GM12878 (cell line): ENCODE results near the gene NEB. TPM values are rescaled to one million over a fixed set of nuclear protein-coding genes. Genes with fewer than 3 reads are reported as not detected.

Experiments
- ATAC-seq: fragments of 200-7000 bp; cut with Tn5 transposase; 3 replicates; pipeline ENCODE4 v1.9.1; 2020; ENCODE audit warnings: mild to moderate bottlenecking, moderate library complexity
- BruUV-seq: library from RNA; stranded (reverse); fragments of 400-500 nt; replicated peaks from 2 replicates; lab custom pipeline; 2021; lab: Mats Ljungman, UMichigan
- CTCF ChIA-PET: fragments of 300-600 bp; sonication (Branson Sonifier 250); formaldehyde crosslinking; extraction: SDS; loops from one replicate; lab custom pipeline; 2021; ENCODE audit warnings: inconsistent platforms; lab: Yijun Ruan, JAX
- POLR2A ChIA-PET: fragments of 350-600 bp; formaldehyde crosslinking; extraction: SDS; loops from one replicate; lab custom pipeline; 2021; ENCODE audit warnings: inconsistent platforms; lab: Charles Lee
- RAD21 ChIA-PET: fragments of 300-600 bp; sonication (Branson Sonifier 250); formaldehyde crosslinking; loops from one replicate; lab custom pipeline; 2023; ENCODE audit warnings: antibody characterized with exemption; ENCODE audit not compliant: unreplicated experiment; lab: Charles Lee
- SMC1A ChIA-PET: fragments of 300-600 bp; sonication (Branson Sonifier 250); formaldehyde crosslinking; loops from one replicate; lab custom pipeline; 2023; ENCODE audit not compliant: unreplicated experiment, uncharacterized antibody; lab: Charles Lee
- DNase-seq: peaks from one replicate; pipeline ENCODE4 v3.0.0-alpha.2; 2011; ENCODE audit warnings: low read depth, low spot score
- FAIRE-seq: peaks from 3 replicates; lab custom pipeline; 2011; peaks lifted over from hg19 to GRCh38; lab: Jason Lieb, UNC
- H2AFZ ChIP-seq: 2 replicates; pipeline ENCODE4 v1.6.0; 2011; ENCODE audit warnings: low read depth, low read length, control low read depth; ENCODE audit not compliant: control insufficient read depth
- H3K27ac ChIP-seq: 2 replicates; pipeline ENCODE4 v1.5.1; 2011; ENCODE audit warnings: control low read depth; ENCODE audit not compliant: control insufficient read depth, insufficient read depth
- H3K27me3 ChIP-seq, 2 experiments: replicated peaks in 1 of 2; 2 replicates each; pipeline versions ENCODE4 v1.6.0 to v1.6.1; 2011; ENCODE audit warnings: low read length in 1 of 2; ENCODE audit not compliant: control insufficient read depth in 2 of 2, insufficient read depth in 2 of 2
- H3K36me3 ChIP-seq, 2 experiments: 2 replicates each; pipeline ENCODE4 v1.5.1; 2011; ENCODE audit warnings: low read length in 1 of 2; ENCODE audit not compliant: control insufficient read depth in 2 of 2, insufficient read depth in 2 of 2
- H3K4me1 ChIP-seq: 2 replicates; pipeline ENCODE4 v1.6.1; 2011; ENCODE audit warnings: mild to moderate bottlenecking, low read length, moderate library complexity, mixed read lengths; ENCODE audit not compliant: control insufficient read depth, insufficient read depth
- H3K4me2 ChIP-seq: 2 replicates; pipeline ENCODE4 v1.6.0; 2011; ENCODE audit warnings: control low read depth; ENCODE audit not compliant: control insufficient read depth, insufficient read depth
- H3K4me3 ChIP-seq: fragments of 200-600 bp; sonication (generic); 2 replicates; pipeline ENCODE4 v1.5.1; 2016
- H3K79me2 ChIP-seq: 2 replicates; pipeline ENCODE4 v1.6.0; 2011; ENCODE audit warnings: low read length; ENCODE audit not compliant: control insufficient read depth, insufficient read depth
- H3K9ac ChIP-seq: 2 replicates; pipeline ENCODE4 v1.8.0; 2011; ENCODE audit warnings: low read length, control low read depth, mixed read lengths; ENCODE audit not compliant: control insufficient read depth, insufficient read depth
- H3K9me3 ChIP-seq: replicated peaks from 3 replicates; pipeline ENCODE4 v1.5.1; 2011; ENCODE audit warnings: mild to moderate bottlenecking, low read length; ENCODE audit not compliant: control insufficient read depth, insufficient read depth
- H4K20me1 ChIP-seq: 2 replicates; pipeline ENCODE4 v1.6.0; 2011; ENCODE audit not compliant: control insufficient read depth, insufficient read depth
- GATAD2B ChIP-seq: fragments of 450-650 bp; conservative IDR thresholded peaks from 2 replicates; pipeline ENCODE4 v1.6.1; 2017; ENCODE audit warnings: low read depth, mild to moderate bottlenecking, moderate library complexity
- HCFC1 ChIP-seq: fragments of 150-350 bp; IDR thresholded peaks from 2 replicates; pipeline ENCODE4 v1.6.1; 2014; ENCODE audit warnings: low read length
- RCOR1 ChIP-seq: conservative IDR thresholded peaks from 2 replicates; pipeline ENCODE4 v1.6.1; 2012; ENCODE audit warnings: low read depth, low read length, improper control_type of control experiment
- WGBS: methylation state at CpG from one replicate; pipeline ENCODE4 v1.1.6; 2016; ENCODE audit warnings: low lambda C conversion rate; ENCODE audit not compliant: insufficient replicate concordance, insufficient coverage; ENCODE audit errors: missing lambda C conversion rate; 5-methylcytosine and 5-hydroxymethylcytosine counted together
- in situ Hi-C: fragments of 300-500 bp; cut with MboI; formaldehyde crosslinking; loops from 9 replicates; pipeline ENCODE4 v1.14.3; 2018; ENCODE audit warnings: mixed read lengths
- intact Hi-C: fragments of 100-400 bp; cut with micrococcal nuclease; formaldehyde crosslinking; loops from one replicate; pipeline ENCODE4 v1.14.2; 2022; ENCODE audit not compliant: unreplicated experiment
- polyA plus RNA-seq, 11 experiments: library from polyadenylated mRNA; depleted of rRNA in 4 of 11; unstranded in 6 of 11; stranded (reverse) in 5 of 11; fragments of >200 nt; fragmentation: Nextera tagmentation in 4 of 11; fragmentation: Illumina TruSeq in 1 of 11; extraction: Ambion mirVana in 4 of 11; extraction: Trizol in 1 of 11; gene quantifications; 1 replicate in 1 of 11; 2 replicates in 10 of 11; pipeline versions ENCODE4 v1.2.1 to v1.2.3, GENCODE V29; 2011 to 2016; ENCODE audit warnings: inconsistent platforms in 2 of 11, missing spikeins in 2 of 11, low read depth in 1 of 11
- total RNA-seq, 4 experiments: library from RNA; depleted of rRNA in 3 of 4; stranded (reverse); fragments of >200 nt in 3 of 4; fragmentation: Illumina TruSeq in 1 of 4; extraction: Trizol in 1 of 4; gene quantifications; 2 replicates each; pipeline versions ENCODE4 v1.2.1 to v1.2.3, GENCODE V29; 2013 to 2021
- TF ChIP-seq, protein P1 (sequence below): IDR thresholded peaks from 2 replicates; pipeline ENCODE4 v1.6.1; 2012; ENCODE audit warnings: improper control_type of control experiment, low read depth, low read length; ENCODE audit not compliant: insufficient replicate concordance

The NEB gene
- total and polyA plus RNA-seq, 10 of the 15 experiments (the other 5 are each of a cell fraction or from before 2014, with no cell fraction given) = 0.04 to 0.77 (median 0.12) TPM

DNA sequence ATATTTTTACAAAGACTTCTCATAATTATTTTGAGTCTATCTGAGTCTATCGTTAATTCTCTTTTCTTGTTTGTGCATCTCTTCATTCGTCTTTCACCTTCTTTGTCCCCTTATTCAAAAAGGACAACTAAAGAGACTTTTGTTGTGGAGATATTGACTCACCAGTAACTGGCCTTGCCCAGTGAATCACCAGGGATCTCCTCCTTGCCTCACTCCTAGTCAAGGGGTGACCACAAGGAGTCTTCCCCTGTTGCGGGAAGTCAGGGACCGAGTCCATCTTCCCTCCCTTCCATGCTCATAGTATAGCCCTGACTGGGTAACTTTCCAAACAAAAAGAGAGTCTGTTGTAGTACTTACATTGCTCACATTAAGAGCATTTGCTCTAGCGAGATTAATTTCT, 158.9 kb downstream of the NEB start:
- no peak overlapping the region for H3K4me3 ChIP-seq
- no peak for TF ChIP-seq GATAD2B
- no peak for TF ChIP-seq RCOR1
- no peak for TF ChIP-seq HCFC1
- TF ChIP-seq, protein P1, sequence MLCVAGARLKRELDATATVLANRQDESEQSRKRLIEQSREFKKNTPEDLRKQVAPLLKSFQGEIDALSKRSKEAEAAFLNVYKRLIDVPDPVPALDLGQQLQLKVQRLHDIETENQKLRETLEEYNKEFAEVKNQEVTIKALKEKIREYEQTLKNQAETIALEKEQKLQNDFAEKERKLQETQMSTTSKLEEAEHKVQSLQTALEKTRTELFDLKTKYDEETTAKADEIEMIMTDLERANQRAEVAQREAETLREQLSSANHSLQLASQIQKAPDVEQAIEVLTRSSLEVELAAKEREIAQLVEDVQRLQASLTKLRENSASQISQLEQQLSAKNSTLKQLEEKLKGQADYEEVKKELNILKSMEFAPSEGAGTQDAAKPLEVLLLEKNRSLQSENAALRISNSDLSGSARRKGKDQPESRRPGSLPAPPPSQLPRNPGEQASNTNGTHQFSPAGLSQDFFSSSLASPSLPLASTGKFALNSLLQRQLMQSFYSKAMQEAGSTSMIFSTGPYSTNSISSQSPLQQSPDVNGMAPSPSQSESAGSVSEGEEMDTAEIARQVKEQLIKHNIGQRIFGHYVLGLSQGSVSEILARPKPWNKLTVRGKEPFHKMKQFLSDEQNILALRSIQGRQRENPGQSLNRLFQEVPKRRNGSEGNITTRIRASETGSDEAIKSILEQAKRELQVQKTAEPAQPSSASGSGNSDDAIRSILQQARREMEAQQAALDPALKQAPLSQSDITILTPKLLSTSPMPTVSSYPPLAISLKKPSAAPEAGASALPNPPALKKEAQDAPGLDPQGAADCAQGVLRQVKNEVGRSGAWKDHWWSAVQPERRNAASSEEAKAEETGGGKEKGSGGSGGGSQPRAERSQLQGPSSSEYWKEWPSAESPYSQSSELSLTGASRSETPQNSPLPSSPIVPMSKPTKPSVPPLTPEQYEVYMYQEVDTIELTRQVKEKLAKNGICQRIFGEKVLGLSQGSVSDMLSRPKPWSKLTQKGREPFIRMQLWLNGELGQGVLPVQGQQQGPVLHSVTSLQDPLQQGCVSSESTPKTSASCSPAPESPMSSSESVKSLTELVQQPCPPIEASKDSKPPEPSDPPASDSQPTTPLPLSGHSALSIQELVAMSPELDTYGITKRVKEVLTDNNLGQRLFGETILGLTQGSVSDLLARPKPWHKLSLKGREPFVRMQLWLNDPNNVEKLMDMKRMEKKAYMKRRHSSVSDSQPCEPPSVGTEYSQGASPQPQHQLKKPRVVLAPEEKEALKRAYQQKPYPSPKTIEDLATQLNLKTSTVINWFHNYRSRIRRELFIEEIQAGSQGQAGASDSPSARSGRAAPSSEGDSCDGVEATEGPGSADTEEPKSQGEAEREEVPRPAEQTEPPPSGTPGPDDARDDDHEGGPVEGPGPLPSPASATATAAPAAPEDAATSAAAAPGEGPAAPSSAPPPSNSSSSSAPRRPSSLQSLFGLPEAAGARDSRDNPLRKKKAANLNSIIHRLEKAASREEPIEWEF = no peak
- TF ChIP-seq, all 136 proteins: peak for 0
- FAIRE-seq = no peak
- H3K9me3 ChIP-seq = no peaks in the 10 kb centered on the region
- no TSS peak for BruUV-seq
- H4K20me1 ChIP-seq = no peaks in the 10 kb centered on the region
- H3K27me3 ChIP-seq = no peaks in the 10 kb centered on the region
- WGBS = 77% methylated on average over 5 of the region's 5 CpGs
- CTCF ChIA-PET = no interaction called here
- no peaks in the 10 kb centered on the region for H3K79me2 ChIP-seq
- no peak for DNase-seq
- in situ Hi-C loops = no loop called here
- H3K4me2 ChIP-seq = no peak overlapping the region
- POLR2A ChIA-PET = no interaction called here
- H3K9ac ChIP-seq = no peak overlapping the region
- intact Hi-C loops = no loop called here
- RAD21 ChIA-PET = no interaction called here
- ATAC-seq = no peak
- H3K4me1 ChIP-seq = no peaks in the 10 kb centered on the region
- no peaks in the 10 kb centered on the region for H3K36me3 ChIP-seq
- SMC1A ChIA-PET = no interaction called here
- no peak overlapping the region for H2AFZ ChIP-seq
- H3K27ac ChIP-seq = no peak overlapping the region
